PC-3 (cell line): ENCODE results near the gene SBNO2. TPM values are rescaled to one million over a fixed set of nuclear protein-coding genes. Genes with fewer than 3 reads are reported as not detected.
"Not testable (repeated sequence)": the region's sequence is repeated elsewhere in the genome, so short reads cannot be mapped to it uniquely, and the experiment has no call there.

Source experiments
- ATAC-seq: fragments of 200-7000 bp; cut with Tn5 transposase; 2 replicates; pipeline ENCODE4 v1.9.1; 2020; ENCODE audit warnings: mild to moderate bottlenecking, moderate library complexity
- BruUV-seq: library from RNA; stranded (reverse); fragments of 400-500 nt; replicated peaks from 2 replicates; lab custom pipeline; 2021; lab: Mats Ljungman, UMichigan
- CTCF ChIA-PET: fragments of 300-600 bp; sonication (Branson Sonifier 250); formaldehyde crosslinking; loops from one replicate; lab custom pipeline; 2022; ENCODE audit warnings: antibody characterized with exemption; lab: Charles Lee
- POLR2A ChIA-PET: fragments of 300-600 bp; sonication (Branson Sonifier 250); formaldehyde crosslinking; loops from one replicate; lab custom pipeline; 2022; ENCODE audit warnings: antibody characterized with exemption; ENCODE audit not compliant: unreplicated experiment; lab: Charles Lee
- DNase-seq: peaks from one replicate; pipeline ENCODE4 v3.0.0-alpha.2; 2015
- H2AFZ ChIP-seq: fragments of 300-600 bp; sonication (generic); 2 replicates; pipeline ENCODE4 v1.6.0; 2016; ENCODE audit warnings: antibody characterized with exemption, low read length
- H3F3A ChIP-seq: fragments of 300-600 bp; sonication (generic); one replicate; pipeline ENCODE4 v1.6.0; 2017; ENCODE audit warnings: antibody characterized with exemption, low read length, control low read depth, mild to moderate bottlenecking; ENCODE audit not compliant: unreplicated experiment
- H3K27ac ChIP-seq: fragments of 300-600 bp; sonication (generic); 2 replicates; pipeline ENCODE4 v1.5.1; 2016; ENCODE audit warnings: mild to moderate bottlenecking, low read length
- H3K27me3 ChIP-seq: fragments of 300-600 bp; sonication (generic); 2 replicates; pipeline ENCODE4 v1.6.1; 2016; ENCODE audit warnings: low read length, mixed read lengths
- H3K36me3 ChIP-seq: fragments of 300-600 bp; sonication (generic); 2 replicates; pipeline ENCODE4 v1.6.1; 2016; ENCODE audit warnings: low read depth, mixed run types, low read length, mixed read lengths
- H3K4me1 ChIP-seq: fragments of 300-600 bp; sonication (generic); 2 replicates; pipeline ENCODE4 v1.5.1; 2016; ENCODE audit warnings: low read length; ENCODE audit not compliant: insufficient read depth
- H3K4me2 ChIP-seq: fragments of 300-600 bp; sonication (generic); 2 replicates; pipeline ENCODE4 v1.6.0; 2016; ENCODE audit warnings: low read length
- H3K4me3 ChIP-seq: fragments of 300-600 bp; sonication (generic); 2 replicates; pipeline ENCODE4 v1.5.1; 2016; ENCODE audit warnings: mild to moderate bottlenecking, low read length, mixed read lengths
- H3K79me2 ChIP-seq: fragments of 300-600 bp; sonication (generic); 2 replicates; pipeline ENCODE4 v1.6.1; 2017; ENCODE audit warnings: low read length, mixed read lengths
- H3K9ac ChIP-seq: fragments of 300-600 bp; sonication (generic); 2 replicates; pipeline ENCODE4 v1.6.0; 2016; ENCODE audit warnings: mild to moderate bottlenecking, low read length
- H3K9me2 ChIP-seq: fragments of 300-600 bp; sonication (generic); replicated peaks from 2 replicates; pipeline ENCODE4 v1.6.1; 2016; ENCODE audit warnings: mixed run types, low read length, mixed read lengths
- H3K9me3 ChIP-seq: fragments of 300-600 bp; sonication (generic); 2 replicates; pipeline ENCODE4 v1.6.1; 2016; ENCODE audit warnings: low read length, mixed read lengths
- H4K20me1 ChIP-seq: fragments of 300-600 bp; sonication (generic); 2 replicates; pipeline ENCODE4 v1.6.1; 2016; ENCODE audit warnings: low read length, mixed read lengths
- CTCF ChIP-seq: fragments of 300-600 bp; sonication (generic); conservative IDR thresholded peaks from 2 replicates; pipeline ENCODE4 v1.5.1; 2017; ENCODE audit warnings: antibody characterized with exemption, low read depth, mild to moderate bottlenecking, low read length
- EZH2 ChIP-seq: fragments of 300-600 bp; sonication (generic); IDR thresholded peaks from one replicate; pipeline ENCODE4 v1.6.1; 2017; ENCODE audit warnings: antibody characterized with exemption, mild to moderate bottlenecking, low read length; ENCODE audit not compliant: unreplicated experiment
- EZH2phosphoT487 ChIP-seq: fragments of 300-600 bp; sonication (generic); IDR thresholded peaks from 2 replicates; pipeline ENCODE4 v1.6.1; 2018; ENCODE audit warnings: mild to moderate bottlenecking, antibody characterized with exemption, low read length, borderline replicate concordance
- intact Hi-C: fragments of 100-400 bp; cut with micrococcal nuclease; formaldehyde crosslinking; loops from 2 replicates; pipeline ENCODE4 v1.9.0; 2023
- total RNA-seq: library from RNA; depleted of rRNA; stranded (reverse); fragments of >200 nt; gene quantifications from 2 replicates; pipeline ENCODE4 v1.2.3, GENCODE V29; 2014

The SBNO2 gene
- total RNA-seq, 1 experiment from 2014 or later: 62.4 TPM

DNA sequence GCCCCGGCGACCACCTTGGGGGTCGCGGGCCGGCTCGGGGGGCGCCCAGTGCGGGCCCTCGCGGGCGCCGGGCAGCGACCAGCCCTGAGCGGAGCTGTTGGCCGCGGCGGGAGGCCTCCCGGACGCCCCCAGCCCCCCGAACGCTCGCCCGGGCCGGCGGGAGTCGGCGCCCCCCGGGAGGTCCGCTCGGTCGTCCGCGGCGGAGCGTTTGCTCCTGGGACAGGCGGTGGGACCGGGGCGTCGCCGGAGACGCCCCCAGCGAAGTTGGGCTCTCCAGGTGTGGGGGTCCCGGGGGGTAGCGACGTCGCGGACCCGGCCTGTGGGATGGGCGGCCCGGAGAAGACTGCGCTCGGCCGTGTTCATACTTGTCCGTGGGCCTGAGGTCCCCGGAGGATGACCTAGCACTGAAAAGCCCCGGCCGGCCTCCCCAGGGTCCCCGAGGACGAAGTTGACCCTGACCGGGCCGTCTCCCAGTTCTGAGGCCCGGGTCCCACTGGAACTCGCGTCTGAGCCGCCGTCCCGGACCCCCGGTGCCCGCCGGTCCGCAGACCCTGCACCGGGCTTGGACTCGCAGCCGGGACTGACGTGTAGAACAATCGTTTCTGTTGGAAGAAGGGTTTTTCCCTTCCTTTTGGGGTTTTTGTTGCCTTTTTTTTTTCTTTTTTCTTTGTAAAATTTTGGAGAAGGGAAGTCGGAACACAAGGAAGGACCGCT lies 32.2 kb upstream of the SBNO2 start:
- peak overlapping the region; percentile 84 for H3K4me3 ChIP-seq
- no peaks in the 10 kb centered on the region for H3K27me3 ChIP-seq
- no peaks in the 10 kb centered on the region for H3K9me2 ChIP-seq
- ATAC-seq: no peak
- H3F3A ChIP-seq: no peaks in the 10 kb centered on the region
- no TSS peak for BruUV-seq
- TF ChIP-seq CTCF (no peak), EZH2 (no peak), EZH2phosphoT487 (no peak)
- no peak for DNase-seq
- peak overlapping the region; percentile 66 for H3K9ac ChIP-seq
- H3K9me3 ChIP-seq: no peaks in the 10 kb centered on the region
- H3K4me2 ChIP-seq: peak overlapping the region; percentile 81
- peaks cover 51% of the 10 kb centered on the region for H3K79me2 ChIP-seq
- H2AFZ ChIP-seq: no peak overlapping the region
- H4K20me1 ChIP-seq: peaks cover 12% of the 10 kb centered on the region; the same call in 1 of the 2 replicates
- H3K27ac ChIP-seq: no peak overlapping the region
- POLR2A ChIA-PET: no interaction called here
- peaks cover 9% of the 10 kb centered on the region; the same call in 1 of the 2 replicates for H3K4me1 ChIP-seq
- intact Hi-C loops: no loop called here
- CTCF ChIA-PET: no interaction called here
- no peaks in the 10 kb centered on the region for H3K36me3 ChIP-seq

DNA sequence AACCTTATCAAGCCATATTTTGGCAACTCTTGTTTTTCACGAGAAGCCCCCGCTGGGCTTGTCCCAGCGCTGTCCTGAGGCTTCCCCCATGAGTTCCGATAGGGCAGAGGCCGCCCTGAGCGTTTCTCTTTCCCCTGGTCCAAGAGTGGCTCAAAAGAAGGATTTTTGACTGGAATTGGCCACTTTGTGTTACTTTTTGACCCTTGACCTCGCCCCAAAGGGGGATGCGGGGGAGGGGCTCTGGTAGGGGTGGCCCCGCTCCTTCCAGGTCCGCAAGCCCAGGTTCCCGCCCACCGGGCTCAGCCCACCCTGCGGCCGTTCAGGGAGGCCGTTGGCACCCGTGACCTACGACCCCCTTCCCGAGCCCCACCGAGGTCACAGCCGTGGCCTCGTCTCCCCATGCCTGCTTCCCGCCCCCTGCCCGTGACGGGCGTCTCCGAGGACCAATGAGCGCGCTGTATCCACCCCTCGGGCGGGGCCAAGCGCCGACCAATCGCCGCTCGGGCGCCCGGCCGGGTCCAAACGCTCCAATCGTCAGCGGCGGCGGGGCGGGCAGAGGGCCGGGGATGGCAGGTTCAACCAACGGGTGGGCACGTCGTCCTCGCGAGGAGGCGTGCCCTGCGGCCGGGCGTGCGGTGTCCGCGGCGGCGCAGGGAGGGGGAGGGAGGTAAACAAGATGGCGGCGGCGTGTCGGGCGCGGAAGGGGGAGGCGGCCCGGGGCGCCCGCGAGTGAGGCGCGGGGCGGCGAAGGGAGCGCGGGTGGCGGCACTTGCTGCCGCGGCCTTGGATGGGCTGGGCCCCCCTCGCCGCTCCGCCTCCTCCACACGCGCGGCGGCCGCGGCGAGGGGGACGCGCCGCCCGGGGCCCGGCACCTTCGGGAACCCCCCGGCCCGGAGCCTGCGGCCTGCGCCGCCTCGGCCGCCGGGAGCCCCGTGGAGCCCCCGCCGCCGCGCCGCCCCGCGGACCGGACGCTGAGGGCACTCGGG lies 31.3 kb upstream of the SBNO2 start, which contains the start of gene STK11:
STK11 (plus strand) TSS at position 665 of the 986 bp plus-strand sequence. CDS start 1,136 bp downstream, outside the sequence.
- BruUV-seq: no TSS peak
- CTCF ChIA-PET: no interaction called here
- Histone ChIP-seq H3K9ac (peak within 1 kb of the TSS; percentile 66), H2AFZ (peak within 1 kb of the TSS; percentile 71), H3K4me2 (peak within 1 kb of the TSS; percentile 88), H3K27me3 (no peaks in the 10 kb centered on the region), H3K36me3 (no peaks in the 10 kb centered on the region), H3K4me3 (peak within 1 kb of the TSS; percentile 84), H3K9me2 (no peaks in the 10 kb centered on the region), H3K4me1 (peaks cover 9% of the 10 kb centered on the region; the same call in 1 of the 2 replicates), H3K27ac (no peak within 1 kb of the TSS), H3K79me2 (peaks cover 42% of the 10 kb centered on the region), H4K20me1 (peaks cover 12% of the 10 kb centered on the region; the same call in 1 of the 2 replicates), H3K9me3 (no peaks in the 10 kb centered on the region), H3F3A (no peaks in the 10 kb centered on the region)
- ATAC-seq (peak; percentile 87), DNase-seq (peak; percentile 93)
- TF ChIP-seq EZH2 (no peak), CTCF (no peak), EZH2phosphoT487 (no peak)
- intact Hi-C loops: no loop called here
- POLR2A ChIA-PET: no interaction called here

GRCh38 chr19:1200614-1201013 lies 26.5 kb upstream of the SBNO2 start:
- H4K20me1 ChIP-seq, H3K27me3 ChIP-seq, DNase-seq, intact Hi-C loops, CTCF ChIA-PET, H3K9me3 ChIP-seq, H3K9ac ChIP-seq, H3K79me2 ChIP-seq, H3K4me1 ChIP-seq, H3K27ac ChIP-seq, BruUV-seq, H3K9me2 ChIP-seq, H3F3A ChIP-seq, ATAC-seq, H3K4me3 ChIP-seq, H2AFZ ChIP-seq, POLR2A ChIA-PET, H3K36me3 ChIP-seq, H3K4me2 ChIP-seq: not testable (repeated sequence)
